ENCODE measurements around the gene ARHGEF12. TPM values are rescaled to one million over a fixed set of nuclear protein-coding genes. Genes with fewer than 3 reads are reported as not detected.

ARHGEF12 gene
- total RNA-seq, 3 donors from 2014 or later = 88.2 to 119 (median 114) TPM

DNA sequence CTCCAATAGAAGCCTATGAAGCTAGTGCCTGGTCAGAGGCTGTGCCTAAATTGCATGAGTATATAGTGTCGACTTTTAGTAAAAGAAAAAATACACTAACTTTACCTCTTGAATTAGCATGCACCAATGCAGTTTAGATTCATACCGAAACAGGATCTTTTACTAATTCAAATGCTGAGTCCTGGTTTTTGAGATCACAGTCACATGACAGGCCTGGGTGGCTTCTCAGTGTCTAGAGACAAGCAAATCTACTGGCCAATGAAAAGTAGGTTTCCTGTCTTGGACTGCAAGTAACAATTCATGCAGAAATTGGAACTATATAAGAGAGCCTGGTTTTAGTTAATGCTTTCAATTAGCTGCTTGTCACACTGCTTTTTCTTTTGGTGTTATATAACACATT lies 7.2 kb downstream of the ARHGEF12 start:
- ATAC-seq (peak; percentile 8), DNase-seq (no peak)
- no peak for TF ChIP-seq CTCF (IDR thresholded peaks at IDR 0.05)
- H3K4me1 ChIP-seq (ENCODE audit: low read depth) = peaks cover 52% of the 10 kb centered on the region
- no peaks in the 10 kb centered on the region for H3K9me3 ChIP-seq
- H3K36me3 ChIP-seq (ENCODE audit: low read depth) = no peaks in the 10 kb centered on the region
- intact Hi-C loops (cut with DNase I, micrococcal nuclease) = loop anchor here in 1 of 2 donors (10.0 kb wide), 1 partner anchor 51 kb away; no protein-coding TSS in a partner anchor
- H3K4me3 ChIP-seq = no peak overlapping the region

DNA sequence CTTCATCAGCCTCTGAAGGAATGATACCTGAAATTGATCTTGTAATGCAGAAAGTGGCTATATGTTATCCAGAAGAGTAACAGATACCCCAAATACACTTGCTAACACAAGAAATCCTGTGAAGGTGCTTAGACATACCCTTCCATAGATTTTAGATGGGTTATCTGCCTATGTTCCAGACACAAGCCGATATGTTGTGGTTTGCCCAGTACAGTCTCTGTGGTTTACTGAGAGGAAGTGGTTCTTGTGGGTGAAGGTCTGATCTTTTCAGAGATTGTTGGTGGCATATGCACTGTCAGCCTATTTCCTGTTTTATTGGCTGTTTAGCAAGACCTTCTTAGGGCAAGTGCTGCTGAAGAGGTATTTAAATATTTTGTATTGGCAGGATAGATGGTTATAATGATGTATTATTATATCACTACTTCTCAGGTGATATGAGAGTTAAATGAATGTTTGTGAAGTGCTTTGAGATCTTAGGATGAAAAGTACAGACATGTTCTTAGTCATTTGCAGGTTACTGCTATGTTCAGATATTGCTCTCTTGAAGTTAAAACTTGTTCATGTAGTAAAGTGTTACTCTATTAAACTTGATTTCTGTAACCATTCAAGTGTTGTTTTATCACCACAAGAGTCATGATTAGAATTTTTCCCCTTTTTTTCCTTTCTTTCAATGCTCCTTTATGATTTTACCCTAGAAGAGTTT lies 8.2 kb downstream of the ARHGEF12 start:
- peak in 1 of 3 donors; percentile 61 for DNase-seq
- H3K36me3 ChIP-seq (ENCODE audit: low read depth) = no peaks in the 10 kb centered on the region
- intact Hi-C loops (cut with DNase I, micrococcal nuclease) = loop anchor here in 1 of 2 donors (10.0 kb wide), 1 partner anchor 50 kb away; no protein-coding TSS in a partner anchor
- H3K4me1 ChIP-seq (ENCODE audit: low read depth) = peaks cover 47% of the 10 kb centered on the region
- peak; percentile 52 for ATAC-seq
- no peak for TF ChIP-seq CTCF (IDR thresholded peaks at IDR 0.05)
- no peak overlapping the region for H3K4me3 ChIP-seq
- H3K9me3 ChIP-seq = no peaks in the 10 kb centered on the region

- Histone ChIP-seq H3K9me3 (no peaks in the 10 kb centered on the region), H3K4me1 (ENCODE audit: low read depth) (peaks cover 33% of the 10 kb centered on the region), H3K36me3 (ENCODE audit: low read depth) (no peaks in the 10 kb centered on the region), H3K4me3 (no peak overlapping the region)
- intact Hi-C loops (cut with DNase I, micrococcal nuclease) = loop anchor here in 1 of 2 donors (10.0 kb wide), 1 partner anchor 49 kb away; no protein-coding TSS in a partner anchor
- ATAC-seq = no peak
- DNase-seq = no peak
- TF ChIP-seq CTCF (IDR thresholded peaks at IDR 0.05) = no peak
Observed at GRCh38 chr11:120346233-120346632, 10.0 kb downstream of the ARHGEF12 start.

GRCh38 chr11:120350637-120351036 lies 14.4 kb downstream of the ARHGEF12 start:
- H3K4me1 ChIP-seq (ENCODE audit: low read depth) = peaks cover 21% of the 10 kb centered on the region
- intact Hi-C loops (cut with DNase I, micrococcal nuclease) = no loop called here
- no peak for TF ChIP-seq CTCF (IDR thresholded peaks at IDR 0.05)
- ATAC-seq = no peak
- H3K36me3 ChIP-seq (ENCODE audit: low read depth) = no peaks in the 10 kb centered on the region
- H3K9me3 ChIP-seq = no peaks in the 10 kb centered on the region
- no peak overlapping the region for H3K4me3 ChIP-seq
- DNase-seq = no peak

DNA sequence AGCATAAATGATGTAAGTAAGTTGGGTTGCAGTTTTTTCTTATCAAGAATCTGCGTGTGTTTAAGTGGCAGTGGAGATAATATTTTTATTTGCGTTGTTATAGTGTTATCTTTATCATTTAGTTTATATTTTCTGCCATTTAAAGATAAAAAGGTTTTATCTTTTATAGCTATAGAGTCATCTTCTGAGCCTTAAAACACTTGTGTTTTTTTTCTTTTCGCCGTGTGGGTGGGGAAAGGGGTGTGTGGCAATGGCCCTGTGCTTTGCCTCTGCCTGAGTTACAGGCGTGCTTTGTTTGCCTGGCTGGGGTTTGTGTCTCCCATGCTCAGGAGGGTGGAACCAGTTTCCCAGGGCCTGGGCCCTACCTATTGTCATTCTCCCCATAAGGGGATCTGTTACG lies 16.2 kb downstream of the ARHGEF12 start:
- Histone ChIP-seq H3K36me3 (ENCODE audit: low read depth) (no peaks in the 10 kb centered on the region), H3K9me3 (no peaks in the 10 kb centered on the region), H3K4me1 (ENCODE audit: low read depth) (peaks cover 17% of the 10 kb centered on the region), H3K4me3 (no peak overlapping the region)
- ATAC-seq (peak; percentile 78), DNase-seq (peak in 1 of 3 donors; percentile 38)
- intact Hi-C loops (cut with DNase I, micrococcal nuclease) = no loop called here
- no peak for TF ChIP-seq CTCF (IDR thresholded peaks at IDR 0.05)

Measured in mucosa of descending colon (tissue), 3 donors.